ENCODE results near the gene VSX1.

The VSX1 gene

DNA sequence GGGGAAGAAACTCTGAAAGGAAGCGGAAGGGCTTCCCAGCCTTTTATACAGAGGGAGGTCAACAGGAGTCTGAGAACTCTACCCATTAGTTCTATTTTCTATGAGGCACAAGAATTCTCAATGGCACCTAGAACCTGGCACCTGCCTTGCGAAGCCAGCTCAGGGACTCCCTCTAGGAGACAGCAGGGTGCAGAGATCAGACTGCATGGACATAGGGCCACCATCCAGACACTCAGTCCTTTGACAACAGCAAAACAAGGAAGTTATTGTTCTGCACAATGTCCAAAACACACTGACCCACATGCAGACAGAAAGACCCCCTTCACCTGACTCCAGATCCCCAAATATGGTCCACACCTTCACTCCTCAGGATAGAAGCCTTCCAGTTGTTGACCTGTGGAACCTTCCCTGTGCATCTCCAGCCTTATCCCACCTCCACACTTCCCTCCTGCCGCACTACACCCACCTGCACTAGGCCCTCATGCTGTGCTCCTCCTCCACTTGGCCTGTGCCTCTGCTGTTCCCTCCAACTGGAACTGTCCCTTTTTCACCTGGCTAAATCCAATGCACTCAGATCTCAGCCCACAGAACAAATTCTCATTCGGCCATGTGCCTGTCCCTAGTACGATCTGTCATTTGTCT is 51.8 kb downstream of the VSX1 start:
- H3K4me3 ChIP-seq (ENCODE audit: low read depth, low read length): no peak overlapping the region
- TF ChIP-seq, protein P1, sequence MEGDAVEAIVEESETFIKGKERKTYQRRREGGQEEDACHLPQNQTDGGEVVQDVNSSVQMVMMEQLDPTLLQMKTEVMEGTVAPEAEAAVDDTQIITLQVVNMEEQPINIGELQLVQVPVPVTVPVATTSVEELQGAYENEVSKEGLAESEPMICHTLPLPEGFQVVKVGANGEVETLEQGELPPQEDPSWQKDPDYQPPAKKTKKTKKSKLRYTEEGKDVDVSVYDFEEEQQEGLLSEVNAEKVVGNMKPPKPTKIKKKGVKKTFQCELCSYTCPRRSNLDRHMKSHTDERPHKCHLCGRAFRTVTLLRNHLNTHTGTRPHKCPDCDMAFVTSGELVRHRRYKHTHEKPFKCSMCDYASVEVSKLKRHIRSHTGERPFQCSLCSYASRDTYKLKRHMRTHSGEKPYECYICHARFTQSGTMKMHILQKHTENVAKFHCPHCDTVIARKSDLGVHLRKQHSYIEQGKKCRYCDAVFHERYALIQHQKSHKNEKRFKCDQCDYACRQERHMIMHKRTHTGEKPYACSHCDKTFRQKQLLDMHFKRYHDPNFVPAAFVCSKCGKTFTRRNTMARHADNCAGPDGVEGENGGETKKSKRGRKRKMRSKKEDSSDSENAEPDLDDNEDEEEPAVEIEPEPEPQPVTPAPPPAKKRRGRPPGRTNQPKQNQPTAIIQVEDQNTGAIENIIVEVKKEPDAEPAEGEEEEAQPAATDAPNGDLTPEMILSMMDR (IDR thresholded peaks at IDR 0.05; ENCODE audit: insufficient read depth, low read depth, low read length, missing control alignments): no peak
- no peak for DNase-seq (ENCODE audit: low read depth)

DNA sequence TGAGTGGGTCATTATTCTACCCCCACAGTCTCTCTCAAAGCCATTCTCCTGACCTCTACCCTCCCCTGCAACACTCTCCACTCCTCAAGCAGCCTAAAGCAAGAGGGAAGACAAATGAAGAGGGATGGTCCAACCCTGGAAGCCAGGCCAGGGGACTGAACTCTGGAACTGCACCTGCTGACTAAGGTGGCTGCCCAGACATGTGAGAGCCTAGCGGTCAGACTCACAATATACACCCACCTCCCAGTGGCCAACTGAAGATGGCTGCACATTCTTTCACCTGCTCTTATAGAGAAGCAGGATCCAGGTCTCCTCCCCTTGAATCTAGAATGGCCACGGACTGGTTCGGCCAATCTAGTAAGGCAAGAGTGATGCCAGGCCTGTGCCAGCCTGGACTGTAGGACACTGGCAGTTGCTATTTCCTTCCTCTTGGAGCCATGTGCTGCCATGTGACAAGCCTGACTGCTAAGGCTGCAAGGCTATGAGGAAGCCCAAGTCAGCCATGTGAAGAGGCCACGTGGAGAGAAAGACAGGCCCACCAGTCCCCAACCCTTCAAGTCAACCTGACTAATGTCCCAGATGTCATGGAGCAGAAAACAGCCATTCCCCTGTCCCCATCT is 55.8 kb downstream of the VSX1 start:
- DNase-seq (ENCODE audit: low read depth): no peak
- H3K4me3 ChIP-seq (ENCODE audit: low read depth, low read length): no peak overlapping the region
- TF ChIP-seq, protein P1 (IDR thresholded peaks at IDR 0.05; ENCODE audit: insufficient read depth, low read depth, low read length, missing control alignments): no peak

All from GM12865 (cell line).